DOHH2 (cell line): ENCODE results near the gene PSME1.

ENCODE experiments used
- H3F3A ChIP-seq: fragments of 200-600 bp; sonication (generic), shearing (Covaris generic); 2 replicates; pipeline ENCODE4 v1.6.0; 2016; ENCODE audit warnings: antibody characterized with exemption, mild to moderate bottlenecking; ENCODE audit not compliant: control insufficient read depth, insufficient read depth
- H3K27ac ChIP-seq: fragments of 200-600 bp; sonication (generic); 2 replicates; pipeline ENCODE4 v1.5.1; 2014; ENCODE audit warnings: low read depth, mild to moderate bottlenecking, low read length, moderate library complexity
- H3K27me3 ChIP-seq: fragments of 200-600 bp; sonication (generic); 2 replicates; pipeline ENCODE4 v1.6.1; 2014; ENCODE audit warnings: mild to moderate bottlenecking, low read length, mixed read lengths; ENCODE audit not compliant: control insufficient read depth
- H3K36me3 ChIP-seq: fragments of 200-600 bp; sonication (generic); 2 replicates; pipeline ENCODE4 v1.6.1; 2014; ENCODE audit warnings: mild to moderate bottlenecking, low read length, moderate library complexity, mixed read lengths; ENCODE audit not compliant: control insufficient read depth
- H3K4me1 ChIP-seq: fragments of 200-600 bp; sonication (generic); 2 replicates; pipeline ENCODE4 v1.6.1; 2014; ENCODE audit warnings: mild to moderate bottlenecking, low read length, mixed read lengths; ENCODE audit not compliant: control insufficient read depth
- H3K4me2 ChIP-seq: fragments of 200-600 bp; sonication (generic); 2 replicates; pipeline ENCODE4 v1.6.0; 2014; ENCODE audit warnings: mild to moderate bottlenecking, low read length, moderate library complexity
- H3K4me3 ChIP-seq: fragments of 200-600 bp; sonication (generic); 2 replicates; pipeline ENCODE4 v1.5.1; 2014; ENCODE audit warnings: mild to moderate bottlenecking, low read length, mixed read lengths
- H3K79me2 ChIP-seq: fragments of 200-600 bp; sonication (generic); 2 replicates; pipeline ENCODE4 v1.6.1; 2014; ENCODE audit warnings: mild to moderate bottlenecking, low read length, mixed read lengths; ENCODE audit not compliant: control insufficient read depth
- H3K9me2 ChIP-seq: fragments of 200-600 bp; sonication (generic); replicated peaks from 2 replicates; pipeline ENCODE4 v1.6.1; 2014; ENCODE audit warnings: mild to moderate bottlenecking, low read length, mixed read lengths; ENCODE audit not compliant: control insufficient read depth
- H3K9me3 ChIP-seq: fragments of 200-600 bp; sonication (generic); 2 replicates; pipeline ENCODE4 v1.6.1; 2014; ENCODE audit warnings: antibody characterized with exemption, low read length, mixed read lengths; ENCODE audit not compliant: control insufficient read depth, insufficient read depth
- H4K20me1 ChIP-seq: fragments of 200-600 bp; sonication (generic); 2 replicates; pipeline ENCODE4 v1.6.0; 2014; ENCODE audit warnings: low read depth, mild to moderate bottlenecking, antibody characterized with exemption, low read length, moderate library complexity; ENCODE audit not compliant: control insufficient read depth, insufficient read depth
- EZH2phosphoT487 ChIP-seq: fragments of 200-600 bp; sonication (generic); IDR thresholded peaks from 2 replicates; pipeline ENCODE4 v1.6.1; 2017; ENCODE audit warnings: borderline replicate concordance, mild to moderate bottlenecking, antibody characterized with exemption, low read length, moderate library complexity, mixed read lengths
- TF ChIP-seq, protein P1 (sequence below): fragments of 200-600 bp; sonication (generic); IDR thresholded peaks from one replicate; pipeline ENCODE4 v1.5.1; 2014; ENCODE audit warnings: antibody characterized with exemption, mild to moderate bottlenecking, low read depth, low read length; ENCODE audit not compliant: poor library complexity, severe bottlenecking

Gene PSME1

DNA sequence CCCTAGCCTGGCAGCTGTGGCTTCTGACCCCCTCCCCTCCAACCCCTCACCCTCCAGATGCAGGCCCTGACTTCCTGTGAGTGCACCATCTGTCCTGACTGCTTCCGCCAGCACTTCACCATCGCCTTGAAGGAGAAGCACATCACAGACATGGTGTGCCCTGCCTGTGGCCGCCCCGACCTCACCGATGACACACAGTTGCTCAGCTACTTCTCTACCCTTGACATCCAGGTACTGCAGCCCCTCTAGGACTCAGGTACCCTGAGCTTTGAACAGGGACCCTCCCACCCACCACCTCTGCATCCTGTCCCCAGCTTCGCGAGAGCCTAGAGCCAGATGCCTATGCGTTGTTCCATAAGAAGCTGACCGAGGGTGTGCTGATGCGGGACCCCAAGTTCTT lies 19.1 kb downstream of the PSME1 start:
- Histone ChIP-seq H3K9me3 (no peaks in the 10 kb centered on the region), H4K20me1 (no peaks in the 10 kb centered on the region), H3K36me3 (peaks cover 64% of the 10 kb centered on the region), H3K4me3 (no peak overlapping the region), H3K9me2 (no peaks in the 10 kb centered on the region), H3K27me3 (no peaks in the 10 kb centered on the region), H3K27ac (no peak overlapping the region), H3K79me2 (no peaks in the 10 kb centered on the region; the same call in 1 of the 2 replicates), H3F3A (no peaks in the 10 kb centered on the region), H3K4me2 (no peak overlapping the region), H3K4me1 (no peaks in the 10 kb centered on the region)
- TF ChIP-seq EZH2phosphoT487: no peak
- TF ChIP-seq, protein P1, sequence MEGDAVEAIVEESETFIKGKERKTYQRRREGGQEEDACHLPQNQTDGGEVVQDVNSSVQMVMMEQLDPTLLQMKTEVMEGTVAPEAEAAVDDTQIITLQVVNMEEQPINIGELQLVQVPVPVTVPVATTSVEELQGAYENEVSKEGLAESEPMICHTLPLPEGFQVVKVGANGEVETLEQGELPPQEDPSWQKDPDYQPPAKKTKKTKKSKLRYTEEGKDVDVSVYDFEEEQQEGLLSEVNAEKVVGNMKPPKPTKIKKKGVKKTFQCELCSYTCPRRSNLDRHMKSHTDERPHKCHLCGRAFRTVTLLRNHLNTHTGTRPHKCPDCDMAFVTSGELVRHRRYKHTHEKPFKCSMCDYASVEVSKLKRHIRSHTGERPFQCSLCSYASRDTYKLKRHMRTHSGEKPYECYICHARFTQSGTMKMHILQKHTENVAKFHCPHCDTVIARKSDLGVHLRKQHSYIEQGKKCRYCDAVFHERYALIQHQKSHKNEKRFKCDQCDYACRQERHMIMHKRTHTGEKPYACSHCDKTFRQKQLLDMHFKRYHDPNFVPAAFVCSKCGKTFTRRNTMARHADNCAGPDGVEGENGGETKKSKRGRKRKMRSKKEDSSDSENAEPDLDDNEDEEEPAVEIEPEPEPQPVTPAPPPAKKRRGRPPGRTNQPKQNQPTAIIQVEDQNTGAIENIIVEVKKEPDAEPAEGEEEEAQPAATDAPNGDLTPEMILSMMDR: no peak

DNA sequence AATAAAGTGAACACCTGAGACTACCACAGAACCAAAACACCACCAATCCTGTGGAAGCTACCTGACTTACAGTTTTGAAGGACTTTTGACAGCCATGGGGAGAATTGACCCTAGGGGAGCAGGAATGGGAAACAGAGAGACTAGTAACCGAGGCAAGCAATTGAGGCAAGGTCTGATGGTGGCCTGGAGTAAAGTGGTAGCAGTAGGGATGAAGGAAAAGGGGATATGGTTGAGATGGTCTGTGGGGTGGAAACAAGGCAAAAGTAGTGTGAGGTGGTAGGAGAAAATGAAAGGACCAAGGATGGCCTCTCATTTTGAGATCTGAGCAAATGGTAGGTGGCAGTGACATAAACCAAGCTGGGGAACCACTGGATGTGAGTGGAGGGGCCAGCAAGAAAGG lies 20.8 kb downstream of the PSME1 start:
- Histone ChIP-seq H3K4me2 (no peak overlapping the region), H3K9me3 (no peaks in the 10 kb centered on the region), H3F3A (no peaks in the 10 kb centered on the region), H3K4me1 (peaks cover 14% of the 10 kb centered on the region), H3K27me3 (no peaks in the 10 kb centered on the region), H3K36me3 (peaks cover 53% of the 10 kb centered on the region), H3K27ac (no peak overlapping the region), H4K20me1 (no peaks in the 10 kb centered on the region), H3K9me2 (no peaks in the 10 kb centered on the region), H3K79me2 (peaks cover 4% of the 10 kb centered on the region), H3K4me3 (no peak overlapping the region)
- TF ChIP-seq, protein P1: no peak
- no peak for TF ChIP-seq EZH2phosphoT487

DNA sequence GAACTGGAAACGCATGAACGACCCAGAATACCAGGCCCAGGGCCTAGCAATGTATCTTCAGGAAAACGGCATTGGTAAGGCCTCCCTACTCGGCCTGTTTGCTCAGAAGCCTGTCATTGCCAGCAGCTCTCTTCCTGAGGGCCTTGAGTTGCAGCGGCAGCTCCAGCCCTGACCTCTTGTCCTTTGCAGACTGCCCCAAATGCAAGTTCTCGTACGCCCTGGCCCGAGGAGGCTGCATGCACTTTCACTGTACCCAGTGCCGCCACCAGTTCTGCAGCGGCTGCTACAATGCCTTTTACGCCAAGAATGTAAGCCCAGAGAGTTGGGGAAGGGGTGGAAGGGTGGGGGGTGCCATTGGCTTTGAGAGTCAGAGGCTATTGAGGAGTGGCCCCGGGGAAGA lies 21.3 kb downstream of the PSME1 start:
- Histone ChIP-seq H3K79me2 (peaks cover 7% of the 10 kb centered on the region), H3K9me2 (no peaks in the 10 kb centered on the region), H3F3A (no peaks in the 10 kb centered on the region), H3K27ac (no peak overlapping the region), H4K20me1 (no peaks in the 10 kb centered on the region), H3K27me3 (no peaks in the 10 kb centered on the region), H3K4me3 (no peak overlapping the region), H3K9me3 (no peaks in the 10 kb centered on the region), H3K4me1 (peaks cover 17% of the 10 kb centered on the region), H3K36me3 (peaks cover 54% of the 10 kb centered on the region), H3K4me2 (no peak overlapping the region)
- TF ChIP-seq, protein P1: no peak
- no peak for TF ChIP-seq EZH2phosphoT487
